HEK293 (cell line): ENCODE results near the gene CFAP97D2.
A peak's percentile ranks its signal among the peaks of the same experiment; 100 is the strongest.

Source experiments
- CTCF ChIA-PET: fragments of 350-600 bp; formaldehyde crosslinking; extraction: SDS; loops from one replicate; lab custom pipeline; 2021; ENCODE audit warnings: antibody characterized with exemption; lab: Yijun Ruan, JAX
- POLR2A ChIA-PET: fragments of 300-600 bp; formaldehyde crosslinking; extraction: SDS; loops from one replicate; lab custom pipeline; 2020; ENCODE audit warnings: antibody characterized with exemption, inconsistent platforms; lab: Yijun Ruan, JAX
- H3K27ac ChIP-seq: fragments of 200-500 bp; sonication (Bioruptor generic); 2 replicates; pipeline ENCODE4 v1.5.1; 2014; ENCODE audit warnings: low read depth, low read length, control low read depth, inconsistent platforms; ENCODE audit errors: extremely low read depth
- H3K36me3 ChIP-seq, 2 experiments: fragments of 200-500 bp in 1 of 2; sonication (Bioruptor generic) in 1 of 2; 1 replicate in 1 of 2; 2 replicates in 1 of 2; pipeline ENCODE4 v1.5.1; 2014 to 2017; ENCODE audit warnings: inconsistent platforms in 2 of 2, low read length in 2 of 2; ENCODE audit not compliant: control insufficient read depth in 2 of 2, insufficient read depth in 1 of 2
- H3K4me1 ChIP-seq: fragments of 200-500 bp; sonication (Bioruptor generic); 2 replicates; pipeline ENCODE4 v1.5.1; 2014; ENCODE audit warnings: mild to moderate bottlenecking, low read length, inconsistent platforms; ENCODE audit not compliant: control insufficient read depth, insufficient read depth
- H3K4me3 ChIP-seq: 2 replicates; pipeline ENCODE4 v1.5.1; 2011; ENCODE audit warnings: low read depth, mild to moderate bottlenecking, control low read depth, low read length, moderate library complexity
- H3K9me3 ChIP-seq: fragments of 200-500 bp; sonication (Bioruptor generic); 2 replicates; pipeline ENCODE4 v1.5.1; 2014; ENCODE audit warnings: low read depth, low read length, inconsistent platforms; ENCODE audit not compliant: control insufficient read depth, insufficient read depth
- GLI2 ChIP-seq: fragments of 450-650 bp; formaldehyde crosslinking; IDR thresholded peaks from 2 replicates; pipeline ENCODE4; 2017; ENCODE audit warnings: missing biosample characterization, missing genetic modification characterization, low read depth, borderline replicate concordance
- RBAK ChIP-seq: fragments of 450-650 bp; formaldehyde crosslinking; IDR thresholded peaks from 2 replicates; pipeline ENCODE4 v1.5.1; 2016; ENCODE audit warnings: missing biosample characterization, missing genetic modification characterization
- ZBTB20 ChIP-seq: fragments of 450-650 bp; formaldehyde crosslinking; IDR thresholded peaks from 2 replicates; pipeline ENCODE4 v1.5.1; 2016; ENCODE audit warnings: missing biosample characterization, missing genetic modification characterization
- ZBTB7A ChIP-seq: fragments of 450-650 bp; formaldehyde crosslinking; IDR thresholded peaks from 2 replicates; pipeline ENCODE4 v1.5.1; 2016; ENCODE audit warnings: low read depth, missing biosample characterization, missing genetic modification characterization
- ZFP69B ChIP-seq: fragments of 450-650 bp; formaldehyde crosslinking; IDR thresholded peaks from 2 replicates; pipeline ENCODE4 v1.5.1; 2016; ENCODE audit warnings: missing biosample characterization, missing genetic modification characterization
- ZNF16 ChIP-seq: fragments of 450-650 bp; formaldehyde crosslinking; IDR thresholded peaks from 2 replicates; pipeline ENCODE4 v1.5.1; 2016; ENCODE audit warnings: low read depth, missing biosample characterization, missing genetic modification characterization
- ZNF175 ChIP-seq: fragments of 450-650 bp; formaldehyde crosslinking; IDR thresholded peaks from 2 replicates; pipeline ENCODE4 v1.5.1; 2016; ENCODE audit warnings: missing biosample characterization, missing genetic modification characterization
- ZNF211 ChIP-seq: fragments of 450-650 bp; formaldehyde crosslinking; IDR thresholded peaks from 2 replicates; pipeline ENCODE4 v1.5.1; 2016; ENCODE audit warnings: low read depth, missing biosample characterization, missing genetic modification characterization
- ZNF214 ChIP-seq: fragments of 450-650 bp; formaldehyde crosslinking; IDR thresholded peaks from 2 replicates; pipeline ENCODE4 v1.5.1; 2017; ENCODE audit warnings: missing biosample characterization, mild to moderate bottlenecking, missing genetic modification characterization, borderline replicate concordance
- ZNF292 ChIP-seq: fragments of 450-650 bp; formaldehyde crosslinking; IDR thresholded peaks from 2 replicates; pipeline ENCODE4 v1.5.1; 2016; ENCODE audit warnings: low read depth, missing biosample characterization, missing genetic modification characterization, borderline replicate concordance
- ZNF341 ChIP-seq: fragments of 450-650 bp; formaldehyde crosslinking; IDR thresholded peaks from 2 replicates; pipeline ENCODE4; 2016; ENCODE audit warnings: low read depth, missing biosample characterization, missing genetic modification characterization
- ZNF350 ChIP-seq: fragments of 450-650 bp; formaldehyde crosslinking; IDR thresholded peaks from 2 replicates; pipeline ENCODE4 v1.5.0; 2017; ENCODE audit warnings: missing biosample characterization, mild to moderate bottlenecking, missing genetic modification characterization
- ZNF423 ChIP-seq: fragments of 450-650 bp; formaldehyde crosslinking; IDR thresholded peaks from 2 replicates; pipeline ENCODE4 v1.5.1; 2016; ENCODE audit warnings: missing biosample characterization, missing genetic modification characterization
- ZNF521 ChIP-seq: fragments of 450-650 bp; formaldehyde crosslinking; IDR thresholded peaks from 2 replicates; pipeline ENCODE4 v1.5.1; 2017; ENCODE audit warnings: missing biosample characterization, mild to moderate bottlenecking, missing genetic modification characterization
- ZNF621 ChIP-seq: fragments of 450-650 bp; formaldehyde crosslinking; IDR thresholded peaks from 2 replicates; pipeline ENCODE4 v1.5.1; 2017; ENCODE audit warnings: missing biosample characterization, missing genetic modification characterization
- ZNF624 ChIP-seq: fragments of 450-650 bp; formaldehyde crosslinking; IDR thresholded peaks from 2 replicates; pipeline ENCODE4 v1.5.1; 2017; ENCODE audit warnings: missing biosample characterization, missing genetic modification characterization
- ZNF658 ChIP-seq: fragments of 450-650 bp; formaldehyde crosslinking; IDR thresholded peaks from 2 replicates; pipeline ENCODE4; 2016; ENCODE audit warnings: missing biosample characterization, missing genetic modification characterization
- ZNF837 ChIP-seq: fragments of 450-650 bp; formaldehyde crosslinking; IDR thresholded peaks from 2 replicates; pipeline ENCODE4 v1.5.1; 2016; ENCODE audit warnings: missing biosample characterization, missing genetic modification characterization
- ZSCAN23 ChIP-seq: fragments of 450-650 bp; formaldehyde crosslinking; IDR thresholded peaks from 2 replicates; pipeline ENCODE4 v1.5.1; 2016; ENCODE audit warnings: missing biosample characterization, missing genetic modification characterization
- TF ChIP-seq, protein P1 (sequence below): fragments of 450-650 bp; formaldehyde crosslinking; IDR thresholded peaks from 2 replicates; pipeline ENCODE4 v1.5.1; 2017; ENCODE audit warnings: missing biosample characterization, missing genetic modification characterization
- TF ChIP-seq, protein P2 (sequence below): fragments of 450-650 bp; formaldehyde crosslinking; IDR thresholded peaks from 2 replicates; pipeline ENCODE4 v1.5.1; 2016; ENCODE audit warnings: missing biosample characterization, missing genetic modification characterization
- TF ChIP-seq, protein P3 (sequence below): fragments of 450-650 bp; formaldehyde crosslinking; IDR thresholded peaks from 2 replicates; pipeline ENCODE4 v1.5.1; 2016; ENCODE audit warnings: missing biosample characterization, missing genetic modification characterization
- TF ChIP-seq, protein P4 (sequence below): fragments of 450-650 bp; formaldehyde crosslinking; IDR thresholded peaks from 2 replicates; pipeline ENCODE4 v1.5.1; 2016; ENCODE audit warnings: missing biosample characterization, missing genetic modification characterization, low read depth

Gene CFAP97D2

DNA sequence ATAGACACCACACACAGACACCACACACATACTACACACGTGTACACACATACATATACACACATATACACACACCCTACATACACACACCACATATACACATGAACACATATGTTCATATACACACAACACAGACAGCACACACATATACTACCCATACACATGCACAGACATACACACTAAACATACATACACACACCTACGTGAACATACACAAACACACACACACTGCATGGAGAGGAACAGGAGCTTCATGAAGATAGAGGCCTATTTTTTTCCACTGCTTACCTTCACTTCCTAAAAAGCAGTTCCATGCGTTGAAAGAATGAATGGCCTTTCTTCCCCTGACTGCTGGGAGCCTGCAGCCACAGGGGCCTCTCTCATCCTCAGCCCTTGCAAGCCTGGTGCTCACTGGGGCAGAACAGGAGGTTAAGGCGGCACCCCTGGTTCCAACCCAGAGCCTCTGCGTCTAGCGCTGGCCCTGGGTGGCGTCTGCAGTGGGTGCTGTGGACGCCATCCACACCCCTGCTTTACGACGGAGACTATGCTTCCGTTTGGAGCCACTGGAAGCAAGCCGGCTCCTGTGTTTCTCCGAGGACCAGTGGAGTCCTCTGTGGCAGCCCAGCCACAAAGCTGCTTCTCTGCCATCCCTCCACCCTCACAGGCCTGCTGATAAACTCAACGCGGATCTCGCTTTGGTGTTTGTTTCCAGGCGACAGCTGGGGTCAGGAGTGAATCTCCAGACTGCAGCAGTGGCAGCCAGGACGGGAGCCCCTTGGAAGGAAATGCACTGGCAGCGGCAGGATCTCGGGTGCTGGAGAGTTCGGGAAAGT, 44.7 kb upstream of the CFAP97D2 start (continued):
- TF ChIP-seq, protein P1, sequence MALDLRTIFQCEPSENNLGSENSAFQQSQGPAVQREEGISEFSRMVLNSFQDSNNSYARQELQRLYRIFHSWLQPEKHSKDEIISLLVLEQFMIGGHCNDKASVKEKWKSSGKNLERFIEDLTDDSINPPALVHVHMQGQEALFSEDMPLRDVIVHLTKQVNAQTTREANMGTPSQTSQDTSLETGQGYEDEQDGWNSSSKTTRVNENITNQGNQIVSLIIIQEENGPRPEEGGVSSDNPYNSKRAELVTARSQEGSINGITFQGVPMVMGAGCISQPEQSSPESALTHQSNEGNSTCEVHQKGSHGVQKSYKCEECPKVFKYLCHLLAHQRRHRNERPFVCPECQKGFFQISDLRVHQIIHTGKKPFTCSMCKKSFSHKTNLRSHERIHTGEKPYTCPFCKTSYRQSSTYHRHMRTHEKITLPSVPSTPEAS (tag by site-specific recombination), result peak; percentile 73
- TF ChIP-seq ZSCAN23 (tag by site-specific recombination), result peak; percentile 52; the same call in 1 of the 2 replicates
- TF ChIP-seq RBAK (tag by site-specific recombination), result no peak
- TF ChIP-seq, protein P2, sequence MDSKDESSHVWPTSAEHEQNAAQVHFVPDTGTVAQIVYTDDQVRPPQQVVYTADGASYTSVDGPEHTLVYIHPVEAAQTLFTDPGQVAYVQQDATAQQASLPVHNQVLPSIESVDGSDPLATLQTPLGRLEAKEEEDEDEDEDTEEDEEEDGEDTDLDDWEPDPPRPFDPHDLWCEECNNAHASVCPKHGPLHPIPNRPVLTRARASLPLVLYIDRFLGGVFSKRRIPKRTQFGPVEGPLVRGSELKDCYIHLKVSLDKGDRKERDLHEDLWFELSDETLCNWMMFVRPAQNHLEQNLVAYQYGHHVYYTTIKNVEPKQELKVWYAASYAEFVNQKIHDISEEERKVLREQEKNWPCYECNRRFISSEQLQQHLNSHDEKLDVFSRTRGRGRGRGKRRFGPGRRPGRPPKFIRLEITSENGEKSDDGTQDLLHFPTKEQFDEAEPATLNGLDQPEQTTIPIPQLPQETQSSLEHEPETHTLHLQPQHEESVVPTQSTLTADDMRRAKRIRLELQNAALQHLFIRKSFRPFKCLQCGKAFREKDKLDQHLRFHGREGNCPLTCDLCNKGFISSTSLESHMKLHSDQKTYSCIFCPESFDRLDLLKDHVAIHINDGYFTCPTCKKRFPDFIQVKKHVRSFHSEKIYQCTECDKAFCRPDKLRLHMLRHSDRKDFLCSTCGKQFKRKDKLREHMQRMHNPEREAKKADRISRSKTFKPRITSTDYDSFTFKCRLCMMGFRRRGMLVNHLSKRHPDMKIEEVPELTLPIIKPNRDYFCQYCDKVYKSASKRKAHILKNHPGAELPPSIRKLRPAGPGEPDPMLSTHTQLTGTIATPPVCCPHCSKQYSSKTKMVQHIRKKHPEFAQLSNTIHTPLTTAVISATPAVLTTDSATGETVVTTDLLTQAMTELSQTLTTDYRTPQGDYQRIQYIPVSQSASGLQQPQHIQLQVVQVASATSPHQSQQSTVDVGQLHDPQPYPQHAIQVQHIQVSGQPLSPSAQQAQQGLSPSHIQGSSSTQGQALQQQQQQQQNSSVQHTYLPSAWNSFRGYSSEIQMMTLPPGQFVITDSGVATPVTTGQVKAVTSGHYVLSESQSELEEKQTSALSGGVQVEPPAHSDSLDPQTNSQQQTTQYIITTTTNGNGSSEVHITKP (tag by site-specific recombination), result no peak
- no peak for TF ChIP-seq ZNF292
- no peak for TF ChIP-seq GLI2 (tag by site-specific recombination)
- no peak for TF ChIP-seq ZNF621
- no peak for TF ChIP-seq ZNF837 (tag by site-specific recombination)
- TF ChIP-seq, protein P3, sequence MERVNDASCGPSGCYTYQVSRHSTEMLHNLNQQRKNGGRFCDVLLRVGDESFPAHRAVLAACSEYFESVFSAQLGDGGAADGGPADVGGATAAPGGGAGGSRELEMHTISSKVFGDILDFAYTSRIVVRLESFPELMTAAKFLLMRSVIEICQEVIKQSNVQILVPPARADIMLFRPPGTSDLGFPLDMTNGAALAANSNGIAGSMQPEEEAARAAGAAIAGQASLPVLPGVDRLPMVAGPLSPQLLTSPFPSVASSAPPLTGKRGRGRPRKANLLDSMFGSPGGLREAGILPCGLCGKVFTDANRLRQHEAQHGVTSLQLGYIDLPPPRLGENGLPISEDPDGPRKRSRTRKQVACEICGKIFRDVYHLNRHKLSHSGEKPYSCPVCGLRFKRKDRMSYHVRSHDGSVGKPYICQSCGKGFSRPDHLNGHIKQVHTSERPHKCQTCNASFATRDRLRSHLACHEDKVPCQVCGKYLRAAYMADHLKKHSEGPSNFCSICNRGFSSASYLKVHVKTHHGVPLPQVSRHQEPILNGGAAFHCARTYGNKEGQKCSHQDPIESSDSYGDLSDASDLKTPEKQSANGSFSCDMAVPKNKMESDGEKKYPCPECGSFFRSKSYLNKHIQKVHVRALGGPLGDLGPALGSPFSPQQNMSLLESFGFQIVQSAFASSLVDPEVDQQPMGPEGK, result no peak
- no peak for TF ChIP-seq ZNF211 (tag by site-specific recombination)
- peak; percentile 83; the same call in 1 of the 2 replicates for TF ChIP-seq ZNF624
- TF ChIP-seq ZBTB7A (tag by site-specific recombination), result 0 out of 2 replicates have a peak, but pooled peaks have one; percentile 62

DNA sequence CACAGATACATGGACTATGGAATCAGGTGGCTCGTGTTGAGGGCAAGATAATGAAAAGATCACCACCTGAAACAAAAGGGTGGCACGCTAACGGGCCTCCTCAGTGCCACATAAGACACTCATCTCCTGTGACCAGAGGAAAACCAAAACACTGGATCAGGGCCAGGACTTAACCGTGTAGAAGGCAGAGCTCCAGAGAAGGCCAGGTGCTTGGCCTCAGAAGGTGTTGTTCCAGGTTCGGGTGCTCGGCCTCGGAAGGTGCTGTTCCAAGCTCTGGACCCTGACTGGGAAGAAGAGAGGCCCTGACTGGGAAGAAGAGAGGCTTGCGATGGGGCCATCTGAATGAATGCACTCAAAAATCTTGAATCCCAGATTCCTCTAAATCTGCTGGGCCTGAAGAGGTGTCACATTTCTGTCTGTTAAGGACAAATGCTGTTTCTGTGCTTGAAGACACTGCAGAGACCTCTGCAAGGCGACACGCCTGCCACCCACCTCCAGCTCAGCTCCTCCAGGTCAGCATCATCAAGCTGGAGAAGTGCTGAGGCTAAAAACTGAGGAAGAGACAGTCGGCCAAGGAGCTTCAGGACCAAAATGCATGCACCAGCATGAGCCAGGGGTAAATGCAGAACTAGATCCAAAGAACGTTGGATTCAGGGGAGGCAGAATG, 44.0 kb upstream of the CFAP97D2 start:
- TF ChIP-seq ZNF16 (tag by site-specific recombination), result no peak
- TF ChIP-seq ZNF214 (tag by site-specific recombination), result no peak
- TF ChIP-seq ZNF341, result no peak
- no peak for TF ChIP-seq ZNF350 (tag by site-specific recombination)
- TF ChIP-seq ZFP69B (tag by site-specific recombination), result no peak
- TF ChIP-seq, protein P4, sequence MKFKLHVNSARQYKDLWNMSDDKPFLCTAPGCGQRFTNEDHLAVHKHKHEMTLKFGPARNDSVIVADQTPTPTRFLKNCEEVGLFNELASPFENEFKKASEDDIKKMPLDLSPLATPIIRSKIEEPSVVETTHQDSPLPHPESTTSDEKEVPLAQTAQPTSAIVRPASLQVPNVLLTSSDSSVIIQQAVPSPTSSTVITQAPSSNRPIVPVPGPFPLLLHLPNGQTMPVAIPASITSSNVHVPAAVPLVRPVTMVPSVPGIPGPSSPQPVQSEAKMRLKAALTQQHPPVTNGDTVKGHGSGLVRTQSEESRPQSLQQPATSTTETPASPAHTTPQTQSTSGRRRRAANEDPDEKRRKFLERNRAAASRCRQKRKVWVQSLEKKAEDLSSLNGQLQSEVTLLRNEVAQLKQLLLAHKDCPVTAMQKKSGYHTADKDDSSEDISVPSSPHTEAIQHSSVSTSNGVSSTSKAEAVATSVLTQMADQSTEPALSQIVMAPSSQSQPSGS (tag by site-specific recombination), result no peak
- TF ChIP-seq ZBTB7A (tag by site-specific recombination), result no peak
- no peak for TF ChIP-seq ZBTB20 (tag by site-specific recombination)
- TF ChIP-seq ZNF658 (tag by site-specific recombination), result no peak
- no peak for TF ChIP-seq ZNF521
- TF ChIP-seq ZNF175 (tag by site-specific recombination), result no peak
- TF ChIP-seq ZNF423 (tag by site-specific recombination), result no peak
- no peak overlapping the region for H3K4me3 ChIP-seq
- no peaks in the 10 kb centered on the region for H3K36me3 ChIP-seq
- POLR2A ChIA-PET, result no interaction called here
- no peaks in the 10 kb centered on the region for H3K9me3 ChIP-seq
- H3K4me1 ChIP-seq, result no peaks in the 10 kb centered on the region
- H3K27ac ChIP-seq, result no peak overlapping the region
- CTCF ChIA-PET, result no interaction called here
